Measurements from ENCODE around the gene NTM. TPM values are rescaled to one million over a fixed set of nuclear protein-coding genes. Genes with fewer than 3 reads are reported as not detected.

Gene NTM
- total and polyA plus RNA-seq, 2 donors (not counting 3 experiments of a cell fraction or from before 2014, with no cell fraction given) = 1.00 to 1.1 TPM

GRCh38 chr11:132111838-132112237 lies 741.4 kb downstream of the NTM start:
- Histone ChIP-seq H3K4me3 (replicated peaks in 1 of 3; ENCODE audit: insufficient read depth in 1 of 3, low read depth in 1 of 3, low read length in 3 of 3) (no peak overlapping the region), H3K36me3 (ENCODE audit: control insufficient read depth in 2 of 2, extremely low read depth in 1 of 2, insufficient read depth in 2 of 2, low read length in 2 of 2) (no peaks in the 10 kb centered on the region), H3K27me3 (ENCODE audit: control insufficient read depth in 2 of 2, insufficient read depth in 2 of 2, low read length in 2 of 2) (no peaks in the 10 kb centered on the region), H3K9me3 (replicated peaks; ENCODE audit: control insufficient read depth, insufficient read depth, low read length) (no peaks in the 10 kb centered on the region), H3K4me2 (ENCODE audit: insufficient read depth, low read length) (no peak overlapping the region), H3K27ac (ENCODE audit: insufficient read depth, low read depth, low read length) (no peak overlapping the region), H3K9me1 (replicated peaks; ENCODE audit: control insufficient read depth, extremely low read depth, insufficient read depth, low read length) (no peaks in the 10 kb centered on the region), H2AFZ (ENCODE audit: low read depth, low read length) (peak overlapping the region; percentile 61), H3K4me1 (ENCODE audit: control insufficient read depth, extremely low read depth, insufficient read depth, low read length) (peaks cover 9% of the 10 kb centered on the region), H3K9ac (replicated peaks; ENCODE audit: extremely low read depth, insufficient read depth, low read length) (no peak overlapping the region), H4K20me1 (replicated peaks; ENCODE audit: control insufficient read depth, extremely low read depth, insufficient read depth, low read length) (no peaks in the 10 kb centered on the region), H3K79me2 (ENCODE audit: control insufficient read depth, insufficient read depth, low read length) (no peaks in the 10 kb centered on the region)
- intact Hi-C loops (cut with micrococcal nuclease) = loop anchor here (5.0 kb wide), 3 partner anchors 40 to 365 kb away; no protein-coding TSS in a partner anchor
- POLR2A ChIA-PET = no interaction called here
- CTCF ChIA-PET = interaction anchor here (0.6 to 4.1 kb wide), 14 partner anchors 9 to 417 kb away, joined by 3 to 35 read pairs (median 3); no protein-coding TSS in a partner anchor
- peak; percentile 58 for DNase-seq (ENCODE audit: low read depth, low spot score)
- TF ChIP-seq JUN (IDR thresholded peaks at IDR 0.05; ENCODE audit: borderline replicate concordance, insufficient read depth, insufficient read length, low read depth) = no peak
- TF ChIP-seq MYC (IDR thresholded peaks at IDR 0.05; ENCODE audit: low read depth, low read length) = no peak
- no peak for TF ChIP-seq POLR2AphosphoS5 (IDR thresholded peaks at IDR 0.05; ENCODE audit: insufficient read depth, low read depth, low read length)
- TF ChIP-seq EZH2 (IDR thresholded peaks at IDR 0.05; ENCODE audit: borderline replicate concordance, low read depth, low read length, severe bottlenecking) = no peak
- TF ChIP-seq MAX (IDR thresholded peaks at IDR 0.05; ENCODE audit: insufficient read depth, insufficient read length) = no peak
- TF ChIP-seq POLR2A (IDR thresholded peaks at IDR 0.05; ENCODE audit: low read depth, low read length) = no peak
- TF ChIP-seq CTCF (IDR thresholded peaks at IDR 0.05; ENCODE audit: extremely low read depth in 1 of 2, insufficient read depth in 1 of 2, low read depth in 1 of 2, low read length in 2 of 2) = no peak
- TF ChIP-seq FOS (IDR thresholded peaks at IDR 0.05; ENCODE audit: borderline replicate concordance, insufficient read depth, low read length) = peak; percentile 83
- dilution Hi-C loops (cut with MboI; ENCODE audit: extremely low pct_ligation_motif_present, low sequenced_read_pairs) = no loop called here
- FAIRE-seq = peak; percentile 59
- BruUV-seq (replicated peaks) = no TSS peak

Data from endothelial cell of umbilical vein (primary cell).